GM12878 (cell line): ENCODE data around the gene SUSD6. TPM values are rescaled to one million over a fixed set of nuclear protein-coding genes. Genes with fewer than 3 reads are reported as not detected.

Experiments used
- ATF2 ChIP-seq: IDR thresholded peaks from 2 replicates; pipeline ENCODE4 v1.6.1; 2012; ENCODE audit warnings: low read length, inconsistent platforms
- BCL11A ChIP-seq: IDR thresholded peaks from 2 replicates; pipeline ENCODE4 v1.6.1; 2011; ENCODE audit warnings: low read depth, low read length
- BHLHE40 ChIP-seq, 2 experiments: fragments of 450-650 bp in 1 of 2; IDR thresholded peaks; 2 replicates each; pipeline ENCODE4 v1.6.1; 2011 to 2017; ENCODE audit warnings: low read depth in 2 of 2, borderline replicate concordance in 1 of 2, improper control_type of control experiment in 1 of 2, low read length in 1 of 2, mild to moderate bottlenecking in 1 of 2
- CEBPZ ChIP-seq: fragments of 150-350 bp; IDR thresholded peaks from 2 replicates; pipeline ENCODE4 v1.6.1; 2016; ENCODE audit warnings: low read depth, low read length
- CREB1 ChIP-seq: IDR thresholded peaks from 2 replicates; pipeline ENCODE4 v1.6.1; 2012; ENCODE audit warnings: low read depth, mild to moderate bottlenecking, inconsistent platforms
- FOXM1 ChIP-seq: IDR thresholded peaks from 2 replicates; pipeline ENCODE4 v1.6.1; 2012; ENCODE audit warnings: low read depth, mild to moderate bottlenecking, inconsistent platforms, low read length, moderate library complexity
- IKZF2 ChIP-seq, 2 experiments: fragments of 450-650 bp; IDR thresholded peaks; 2 replicates each; pipeline ENCODE4 v1.6.1; 2017; ENCODE audit warnings: mild to moderate bottlenecking in 2 of 2, moderate library complexity in 2 of 2
- IRF5 ChIP-seq: fragments of 450-650 bp; IDR thresholded peaks from 2 replicates; pipeline ENCODE4 v1.6.1; 2017; ENCODE audit warnings: borderline replicate concordance
- NFIC ChIP-seq: IDR thresholded peaks from 2 replicates; pipeline ENCODE4 v1.6.1; 2012; ENCODE audit warnings: low read depth, mild to moderate bottlenecking, inconsistent platforms, low read length, moderate library complexity
- POLR2AphosphoS5 ChIP-seq: IDR thresholded peaks from 2 replicates; pipeline ENCODE4 v1.6.1; 2011; ENCODE audit warnings: mild to moderate bottlenecking, low read length, inconsistent platforms
- PRDM15 ChIP-seq: fragments of 450-650 bp; formaldehyde crosslinking; IDR thresholded peaks from 2 replicates; pipeline ENCODE4 v1.4.0; 2020; ENCODE audit warnings: mild to moderate bottlenecking, moderate library complexity
- SKIL ChIP-seq: fragments of 450-650 bp; IDR thresholded peaks from 2 replicates; pipeline ENCODE4 v1.6.1; 2017; ENCODE audit warnings: mild to moderate bottlenecking, low read depth, inconsistent platforms; ENCODE audit not compliant: poor library complexity, severe bottlenecking
- SMAD5 ChIP-seq: IDR thresholded peaks from 2 replicates; pipeline ENCODE4 v1.6.1; 2016; ENCODE audit warnings: antibody characterized with exemption, low read depth
- SMC3 ChIP-seq: IDR thresholded peaks from 2 replicates; pipeline ENCODE4 v1.6.1; 2011; ENCODE audit warnings: low read length, improper control_type of control experiment, borderline replicate concordance
- SREBF1 ChIP-seq: IDR thresholded peaks from 2 replicates; pipeline ENCODE4 v1.6.1; 2012; ENCODE audit warnings: mild to moderate bottlenecking, low read length
- TARDBP ChIP-seq: IDR thresholded peaks from 2 replicates; pipeline ENCODE4 v1.6.1; 2016; ENCODE audit warnings: borderline replicate concordance
- polyA plus RNA-seq, 11 experiments: library from polyadenylated mRNA; depleted of rRNA in 4 of 11; unstranded in 6 of 11; stranded (reverse) in 5 of 11; fragments of >200 nt; fragmentation: Nextera tagmentation in 4 of 11; fragmentation: Illumina TruSeq in 1 of 11; extraction: Ambion mirVana in 4 of 11; extraction: Trizol in 1 of 11; gene quantifications; 1 replicate in 1 of 11; 2 replicates in 10 of 11; pipeline versions ENCODE4 v1.2.1 to v1.2.3, GENCODE V29; 2011 to 2016; ENCODE audit warnings: inconsistent platforms in 2 of 11, missing spikeins in 2 of 11, low read depth in 1 of 11
- total RNA-seq, 4 experiments: library from RNA; depleted of rRNA in 3 of 4; stranded (reverse); fragments of >200 nt in 3 of 4; fragmentation: Illumina TruSeq in 1 of 4; extraction: Trizol in 1 of 4; gene quantifications; 2 replicates each; pipeline versions ENCODE4 v1.2.1 to v1.2.3, GENCODE V29; 2013 to 2021

Gene SUSD6
- total and polyA plus RNA-seq, 10 of the 15 experiments (the other 5 are each of a cell fraction or from before 2014, with no cell fraction given), result 6.6 to 39.8 (median 20.2) TPM

GRCh38 chr14:69629225-69630127, 18.1 kb downstream of the SUSD6 start (continued):
- TF ChIP-seq CEBPZ (no peak), POLR2AphosphoS5 (0 out of 2 replicates have a peak, but pooled peaks have one; percentile 33), ATF2 (0 out of 2 replicates have a peak, but pooled peaks have one; percentile 65), BCL11A (peak; percentile 46; the same call in 1 of the 2 replicates), IKZF2 (IDR thresholded peaks at IDR 0.05) (peak; percentile 53 to 63; a peak in 2 of 4 replicates), TARDBP (no peak), SMAD5 (no peak; the same call in 1 of the 2 replicates), PRDM15 (CRISPR knock-in tag) (no peak), SKIL (no peak), FOXM1 (peak; percentile 63; the same call in 1 of the 2 replicates), NFIC (peak; percentile 79), SREBF1 (no peak), SMC3 (no peak), BHLHE40 (IDR thresholded peaks at IDR 0.05; ENCODE audit: borderline replicate concordance in 1 of 2, low read depth in 2 of 2, low read length in 1 of 2) (peak; percentile 8 to 42; a peak in 1 of 4 replicates), CREB1 (0 out of 2 replicates have a peak, but pooled peaks have one; percentile 13), IRF5 (no peak)
